Endothelial cell of umbilical vein (primary cell): ENCODE data around the gene CMSS1.

Experiments used
- CTCF ChIP-seq, 2 donors: IDR thresholded peaks; 1 replicate in 1 of 2; 2 replicates in 1 of 2; pipeline ENCODE4 v1.5.1; 2011; ENCODE audit warnings: low read length in 2 of 2, mild to moderate bottlenecking in 2 of 2, moderate library complexity in 2 of 2, control low read depth in 1 of 2, inconsistent platforms in 1 of 2, low read depth in 1 of 2; ENCODE audit not compliant: insufficient read depth in 1 of 2; ENCODE audit errors: extremely low read depth in 1 of 2
- EZH2 ChIP-seq: IDR thresholded peaks from 2 replicates; pipeline ENCODE4 v1.6.1; 2012; ENCODE audit warnings: borderline replicate concordance, low read depth, mild to moderate bottlenecking, moderate library complexity, low read length, inconsistent platforms; ENCODE audit not compliant: severe bottlenecking
- POLR2A ChIP-seq: IDR thresholded peaks from 2 replicates; pipeline ENCODE4 v1.6.1; 2012; ENCODE audit warnings: low read depth, mild to moderate bottlenecking, control low read depth, low read length
- POLR2AphosphoS5 ChIP-seq: IDR thresholded peaks from 2 replicates; pipeline ENCODE4 v1.6.1; 2012; ENCODE audit warnings: low read depth, mild to moderate bottlenecking, control low read depth, low read length, moderate library complexity; ENCODE audit not compliant: insufficient read depth

- TF ChIP-seq CTCF (IDR thresholded peaks at IDR 0.05; ENCODE audit: extremely low read depth in 1 of 2, insufficient read depth in 1 of 2, low read depth in 1 of 2, low read length in 2 of 2): no peak
- TF ChIP-seq EZH2: no peak
- TF ChIP-seq POLR2AphosphoS5: no peak
- no peak for TF ChIP-seq POLR2A
These were observed 50.6 kb downstream of the CMSS1 start for GRCh38 chr3:99868311-99868646.
